ENCODE measurements around the gene TICRR. TPM values are rescaled to one million over a fixed set of nuclear protein-coding genes. Genes with fewer than 3 reads are reported as not detected.

TICRR gene
- total and polyA plus RNA-seq, 2 of the 13 experiments (the other 11 are each of a cell fraction or from before 2014, with no cell fraction given) = 4.1 to 14.3 TPM

DNA sequence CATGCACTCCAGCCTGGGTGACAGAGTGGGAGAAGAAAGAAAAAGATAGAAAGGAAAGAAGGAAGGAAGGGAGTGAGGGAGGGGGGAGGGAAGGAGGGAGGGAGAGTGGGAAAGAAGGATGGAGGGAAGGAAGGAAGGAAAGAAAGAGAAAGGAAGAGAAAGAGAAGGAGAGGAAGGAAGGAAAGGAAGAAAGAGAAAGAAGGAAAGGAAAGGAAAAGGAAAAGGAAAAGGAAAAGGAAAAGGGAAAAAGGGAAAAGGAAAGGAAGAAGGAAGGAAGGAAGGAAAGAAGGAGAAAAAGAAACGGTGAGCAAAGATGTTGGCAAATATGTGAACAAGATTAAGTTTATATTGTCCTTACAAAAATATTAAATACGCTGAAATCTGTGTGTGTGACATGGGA is 36.2 kb upstream of the TICRR start (continued):
- TF ChIP-seq, protein P1, sequence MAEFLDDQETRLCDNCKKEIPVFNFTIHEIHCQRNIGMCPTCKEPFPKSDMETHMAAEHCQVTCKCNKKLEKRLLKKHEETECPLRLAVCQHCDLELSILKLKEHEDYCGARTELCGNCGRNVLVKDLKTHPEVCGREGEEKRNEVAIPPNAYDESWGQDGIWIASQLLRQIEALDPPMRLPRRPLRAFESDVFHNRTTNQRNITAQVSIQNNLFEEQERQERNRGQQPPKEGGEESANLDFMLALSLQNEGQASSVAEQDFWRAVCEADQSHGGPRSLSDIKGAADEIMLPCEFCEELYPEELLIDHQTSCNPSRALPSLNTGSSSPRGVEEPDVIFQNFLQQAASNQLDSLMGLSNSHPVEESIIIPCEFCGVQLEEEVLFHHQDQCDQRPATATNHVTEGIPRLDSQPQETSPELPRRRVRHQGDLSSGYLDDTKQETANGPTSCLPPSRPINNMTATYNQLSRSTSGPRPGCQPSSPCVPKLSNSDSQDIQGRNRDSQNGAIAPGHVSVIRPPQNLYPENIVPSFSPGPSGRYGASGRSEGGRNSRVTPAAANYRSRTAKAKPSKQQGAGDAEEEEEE (CRISPR knock-in tag; IDR thresholded peaks at IDR 0.05; ENCODE audit: borderline replicate concordance) = no peak
- TF ChIP-seq RAD21 (CRISPR knock-in tag; IDR thresholded peaks at IDR 0.05) (no peak), MAFG (CRISPR knock-in tag; IDR thresholded peaks at IDR 0.05) (no peak)
- TF ChIP-seq, protein P2, sequence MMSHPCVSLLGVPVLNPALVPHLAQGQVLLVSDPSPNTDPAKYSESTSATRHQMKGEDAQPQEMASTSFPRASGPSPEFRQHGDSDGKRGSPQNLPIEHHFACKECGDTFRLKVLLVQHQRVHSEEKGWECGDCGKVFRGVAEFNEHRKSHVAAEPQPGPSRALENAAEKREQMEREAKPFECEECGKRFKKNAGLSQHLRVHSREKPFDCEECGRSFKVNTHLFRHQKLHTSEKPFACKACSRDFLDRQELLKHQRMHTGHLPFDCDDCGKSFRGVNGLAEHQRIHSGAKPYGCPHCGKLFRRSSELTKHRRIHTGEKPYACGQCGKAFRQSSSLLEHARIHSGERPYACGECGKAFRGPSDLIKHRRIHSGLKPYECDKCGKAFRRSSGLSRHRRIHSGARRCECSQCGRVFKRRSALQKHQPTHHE (CRISPR knock-in tag; IDR thresholded peaks at IDR 0.05; ENCODE audit: borderline replicate concordance) = no peak

DNA sequence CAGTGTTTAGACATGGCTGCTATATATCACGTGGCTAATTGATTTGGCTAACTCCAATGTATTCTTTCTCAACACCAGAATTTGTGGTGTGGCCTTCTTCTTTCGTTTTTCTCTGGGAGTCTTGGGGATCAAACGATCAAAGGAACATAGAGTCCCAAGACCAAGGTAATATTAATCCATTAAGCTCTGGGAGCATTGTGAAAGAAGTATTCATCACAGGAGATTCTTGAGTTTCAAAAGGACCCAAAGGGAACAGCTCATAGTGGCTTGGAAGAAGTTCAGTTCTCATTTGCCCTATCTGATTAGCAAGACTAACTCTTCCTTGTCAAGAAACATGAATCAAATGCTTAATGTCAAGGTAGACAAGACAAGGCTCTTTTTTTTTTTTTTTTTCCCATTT is 32.9 kb upstream of the TICRR start:
- WGBS (ENCODE audit: low lambda C conversion rate) = 9% methylated on average over 3 of the region's 3 CpGs
- Histone ChIP-seq H3K4me1 (ENCODE audit: insufficient read depth, low read length) (no peaks in the 10 kb centered on the region), H3K27me3 (ENCODE audit: control insufficient read depth in 1 of 2, insufficient read depth in 2 of 2, low read length in 2 of 2) (no peaks in the 10 kb centered on the region), H3K79me2 (ENCODE audit: insufficient read depth, low read length) (no peaks in the 10 kb centered on the region), H3K36me3 (replicated peaks in 1 of 2; ENCODE audit: control insufficient read depth in 1 of 2, insufficient read depth in 2 of 2, low read length in 2 of 2) (no peaks in the 10 kb centered on the region), H2AFZ (ENCODE audit: low read length) (no peak overlapping the region), H3K9ac (ENCODE audit: insufficient read depth, low read depth, low read length) (no peak overlapping the region), H3K4me2 (ENCODE audit: low read depth, low read length) (no peak overlapping the region), H3K27ac (ENCODE audit: extremely low read length, insufficient read depth, low read length) (no peak overlapping the region), H3K4me3 (replicated peaks in 1 of 3; ENCODE audit: insufficient read depth in 1 of 3, low read depth in 2 of 3, low read length in 3 of 3) (no peak overlapping the region), H4K20me1 (ENCODE audit: insufficient read depth, low read length) (no peaks in the 10 kb centered on the region), H3K9me3 (ENCODE audit: low read length) (no peaks in the 10 kb centered on the region)
- no peak for DNase-seq (ENCODE audit: low spot score)
- ChIA-PET CTCF (ENCODE audit: low intra/inter-chr PET ratio, low total read pairs) (no interaction called here), POLR2A (no interaction called here)
- FAIRE-seq = no peak
- intact Hi-C loops (cut with micrococcal nuclease; ENCODE audit: unreplicated experiment) (no loop called here), in situ Hi-C loops (cut with HindIII; ENCODE audit: extremely low pct_ligation_motif_present, low pct_unique_long_range_greater_than_20kb) (no loop called here)
- TF ChIP-seq HNF4G (IDR thresholded peaks at IDR 0.05; ENCODE audit: borderline replicate concordance, low read depth, low read length) (no peak), HNF4G (CRISPR knock-in tag; IDR thresholded peaks at IDR 0.05; ENCODE audit: borderline replicate concordance, low read depth) (no peak), ZNF619 (CRISPR knock-in tag; IDR thresholded peaks at IDR 0.05) (no peak), JUNB (CRISPR knock-in tag; IDR thresholded peaks at IDR 0.05; ENCODE audit: borderline replicate concordance) (no peak), SAP130 (CRISPR knock-in tag; IDR thresholded peaks at IDR 0.05; ENCODE audit: low read depth) (no peak), ZC3H4 (CRISPR knock-in tag; IDR thresholded peaks at IDR 0.05; ENCODE audit: borderline replicate concordance) (no peak), YEATS2 (CRISPR knock-in tag; IDR thresholded peaks at IDR 0.05; ENCODE audit: borderline replicate concordance) (no peak), ZNF709 (CRISPR knock-in tag; IDR thresholded peaks at IDR 0.05) (no peak)
- TF ChIP-seq, protein P3, sequence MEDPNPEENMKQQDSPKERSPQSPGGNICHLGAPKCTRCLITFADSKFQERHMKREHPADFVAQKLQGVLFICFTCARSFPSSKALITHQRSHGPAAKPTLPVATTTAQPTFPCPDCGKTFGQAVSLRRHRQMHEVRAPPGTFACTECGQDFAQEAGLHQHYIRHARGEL (CRISPR knock-in tag; IDR thresholded peaks at IDR 0.05) = no peak
- TF ChIP-seq, protein P4, sequence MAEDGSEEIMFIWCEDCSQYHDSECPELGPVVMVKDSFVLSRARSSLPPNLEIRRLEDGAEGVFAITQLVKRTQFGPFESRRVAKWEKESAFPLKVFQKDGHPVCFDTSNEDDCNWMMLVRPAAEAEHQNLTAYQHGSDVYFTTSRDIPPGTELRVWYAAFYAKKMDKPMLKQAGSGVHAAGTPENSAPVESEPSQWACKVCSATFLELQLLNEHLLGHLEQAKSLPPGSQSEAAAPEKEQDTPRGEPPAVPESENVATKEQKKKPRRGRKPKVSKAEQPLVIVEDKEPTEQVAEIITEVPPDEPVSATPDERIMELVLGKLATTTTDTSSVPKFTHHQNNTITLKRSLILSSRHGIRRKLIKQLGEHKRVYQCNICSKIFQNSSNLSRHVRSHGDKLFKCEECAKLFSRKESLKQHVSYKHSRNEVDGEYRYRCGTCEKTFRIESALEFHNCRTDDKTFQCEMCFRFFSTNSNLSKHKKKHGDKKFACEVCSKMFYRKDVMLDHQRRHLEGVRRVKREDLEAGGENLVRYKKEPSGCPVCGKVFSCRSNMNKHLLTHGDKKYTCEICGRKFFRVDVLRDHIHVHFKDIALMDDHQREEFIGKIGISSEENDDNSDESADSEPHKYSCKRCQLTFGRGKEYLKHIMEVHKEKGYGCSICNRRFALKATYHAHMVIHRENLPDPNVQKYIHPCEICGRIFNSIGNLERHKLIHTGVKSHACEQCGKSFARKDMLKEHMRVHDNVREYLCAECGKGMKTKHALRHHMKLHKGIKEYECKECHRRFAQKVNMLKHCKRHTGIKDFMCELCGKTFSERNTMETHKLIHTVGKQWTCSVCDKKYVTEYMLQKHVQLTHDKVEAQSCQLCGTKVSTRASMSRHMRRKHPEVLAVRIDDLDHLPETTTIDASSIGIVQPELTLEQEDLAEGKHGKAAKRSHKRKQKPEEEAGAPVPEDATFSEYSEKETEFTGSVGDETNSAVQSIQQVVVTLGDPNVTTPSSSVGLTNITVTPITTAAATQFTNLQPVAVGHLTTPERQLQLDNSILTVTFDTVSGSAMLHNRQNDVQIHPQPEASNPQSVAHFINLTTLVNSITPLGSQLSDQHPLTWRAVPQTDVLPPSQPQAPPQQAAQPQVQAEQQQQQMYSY (CRISPR knock-in tag; IDR thresholded peaks at IDR 0.05) = no peak
- TF ChIP-seq, protein P5, sequence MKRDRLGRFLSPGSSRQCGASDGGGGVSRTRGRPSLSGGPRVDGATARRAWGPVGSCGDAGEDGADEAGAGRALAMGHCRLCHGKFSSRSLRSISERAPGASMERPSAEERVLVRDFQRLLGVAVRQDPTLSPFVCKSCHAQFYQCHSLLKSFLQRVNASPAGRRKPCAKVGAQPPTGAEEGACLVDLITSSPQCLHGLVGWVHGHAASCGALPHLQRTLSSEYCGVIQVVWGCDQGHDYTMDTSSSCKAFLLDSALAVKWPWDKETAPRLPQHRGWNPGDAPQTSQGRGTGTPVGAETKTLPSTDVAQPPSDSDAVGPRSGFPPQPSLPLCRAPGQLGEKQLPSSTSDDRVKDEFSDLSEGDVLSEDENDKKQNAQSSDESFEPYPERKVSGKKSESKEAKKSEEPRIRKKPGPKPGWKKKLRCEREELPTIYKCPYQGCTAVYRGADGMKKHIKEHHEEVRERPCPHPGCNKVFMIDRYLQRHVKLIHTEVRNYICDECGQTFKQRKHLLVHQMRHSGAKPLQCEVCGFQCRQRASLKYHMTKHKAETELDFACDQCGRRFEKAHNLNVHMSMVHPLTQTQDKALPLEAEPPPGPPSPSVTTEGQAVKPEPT (CRISPR knock-in tag; IDR thresholded peaks at IDR 0.05; ENCODE audit: low read depth) = no peak
- no TSS peak for BruUV-seq (replicated peaks)
- ATAC-seq = no peak
